Measurements from ENCODE around the gene CFLAR. TPM values are rescaled to one million over a fixed set of nuclear protein-coding genes. Genes with fewer than 3 reads are reported as not detected.

Gene CFLAR
- total RNA-seq, 1 donor from 2014 or later = 11.4 TPM

DNA sequence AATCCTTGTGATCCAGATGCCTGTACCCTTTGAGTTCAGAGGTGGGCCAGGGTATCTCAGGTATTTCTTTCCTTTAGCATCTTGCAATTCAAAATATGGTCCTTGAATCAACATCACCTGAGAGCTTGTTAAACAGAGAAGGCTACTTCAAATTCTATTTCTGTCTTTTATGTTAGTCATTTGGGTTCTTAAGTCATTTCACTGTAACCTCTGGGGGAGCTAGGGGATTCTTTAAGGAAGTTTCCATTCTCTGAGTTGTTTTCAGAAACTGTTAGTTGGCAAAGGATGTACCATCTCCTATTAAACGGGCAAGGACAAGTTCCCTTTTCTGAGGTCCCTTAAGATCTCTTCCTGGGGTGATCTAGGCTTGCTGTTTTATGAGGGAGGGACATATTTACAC, 16.6 kb downstream of the CFLAR start:
- Histone ChIP-seq H2AFZ (replicated peaks) (no peak overlapping the region), H3K27me3 (no peaks in the 10 kb centered on the region), H4K20me1 (ENCODE audit: low read depth) (no peaks in the 10 kb centered on the region), H3K79me2 (ENCODE audit: low read depth) (no peaks in the 10 kb centered on the region), H3K9me3 (ENCODE audit: low read depth) (no peaks in the 10 kb centered on the region), H3K4me2 (no peak overlapping the region), H3K4me3 (no peak overlapping the region), H3K4me1 (peaks cover 6% of the 10 kb centered on the region), H3F3A (ENCODE audit: low read depth) (no peaks in the 10 kb centered on the region), H3K9ac (no peak overlapping the region), H3K27ac (no peak overlapping the region), H3K36me3 (no peaks in the 10 kb centered on the region)
- no peak overlapping the region for H3K27ac Mint-ChIP-seq
- DNase-seq (ENCODE audit: low spot score) = no peak
- no peaks in the 10 kb centered on the region for H3K27me3 Mint-ChIP-seq (ENCODE audit: insufficient read depth, low read depth)
- H3K4me3 Mint-ChIP-seq = no peak overlapping the region
- TF ChIP-seq EZH2phosphoT487 (IDR thresholded peaks at IDR 0.05) (no peak), EZH2 (IDR thresholded peaks at IDR 0.05) (no peak)
- TF ChIP-seq, protein P1, sequence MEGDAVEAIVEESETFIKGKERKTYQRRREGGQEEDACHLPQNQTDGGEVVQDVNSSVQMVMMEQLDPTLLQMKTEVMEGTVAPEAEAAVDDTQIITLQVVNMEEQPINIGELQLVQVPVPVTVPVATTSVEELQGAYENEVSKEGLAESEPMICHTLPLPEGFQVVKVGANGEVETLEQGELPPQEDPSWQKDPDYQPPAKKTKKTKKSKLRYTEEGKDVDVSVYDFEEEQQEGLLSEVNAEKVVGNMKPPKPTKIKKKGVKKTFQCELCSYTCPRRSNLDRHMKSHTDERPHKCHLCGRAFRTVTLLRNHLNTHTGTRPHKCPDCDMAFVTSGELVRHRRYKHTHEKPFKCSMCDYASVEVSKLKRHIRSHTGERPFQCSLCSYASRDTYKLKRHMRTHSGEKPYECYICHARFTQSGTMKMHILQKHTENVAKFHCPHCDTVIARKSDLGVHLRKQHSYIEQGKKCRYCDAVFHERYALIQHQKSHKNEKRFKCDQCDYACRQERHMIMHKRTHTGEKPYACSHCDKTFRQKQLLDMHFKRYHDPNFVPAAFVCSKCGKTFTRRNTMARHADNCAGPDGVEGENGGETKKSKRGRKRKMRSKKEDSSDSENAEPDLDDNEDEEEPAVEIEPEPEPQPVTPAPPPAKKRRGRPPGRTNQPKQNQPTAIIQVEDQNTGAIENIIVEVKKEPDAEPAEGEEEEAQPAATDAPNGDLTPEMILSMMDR (IDR thresholded peaks at IDR 0.05) = no peak
- H3K36me3 Mint-ChIP-seq = no peaks in the 10 kb centered on the region
- H3K9me3 Mint-ChIP-seq = no peaks in the 10 kb centered on the region
- peaks cover 9% of the 10 kb centered on the region for H3K4me1 Mint-ChIP-seq

DNA sequence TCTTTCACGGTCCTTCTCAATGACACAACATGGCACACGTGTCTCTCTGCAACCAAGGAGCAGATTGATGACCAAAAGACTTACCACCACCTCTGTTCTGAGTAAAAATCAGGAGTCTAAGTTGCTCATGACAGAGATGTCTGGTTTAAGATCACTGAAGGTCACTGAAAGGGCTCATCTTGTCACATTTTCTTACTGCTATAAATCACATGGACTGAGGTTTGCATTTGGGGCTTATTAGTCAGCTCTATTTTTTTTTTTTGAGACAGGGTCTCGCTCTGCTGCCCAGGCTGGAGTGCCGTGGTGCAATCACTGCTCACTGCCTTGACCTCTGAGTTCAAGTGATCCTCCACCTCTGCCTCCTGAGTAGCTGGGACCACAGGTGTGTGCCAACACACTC, 19.4 kb downstream of the CFLAR start:
- no peaks in the 10 kb centered on the region for H3K36me3 ChIP-seq
- no peaks in the 10 kb centered on the region for H4K20me1 ChIP-seq (ENCODE audit: low read depth)
- Mint-ChIP-seq H3K4me3 (no peak overlapping the region), H3K36me3 (no peaks in the 10 kb centered on the region), H3K27me3 (ENCODE audit: insufficient read depth, low read depth) (peaks cover 2% of the 10 kb centered on the region), H3K4me1 (peaks cover 11% of the 10 kb centered on the region), H3K9me3 (peaks cover 2% of the 10 kb centered on the region), H3K27ac (no peak overlapping the region)
- no peaks in the 10 kb centered on the region for H3K79me2 ChIP-seq (ENCODE audit: low read depth)
- H3K4me2 ChIP-seq = no peak overlapping the region
- H3K9me3 ChIP-seq (ENCODE audit: low read depth) = no peaks in the 10 kb centered on the region
- no peak overlapping the region for H3K9ac ChIP-seq
- H3F3A ChIP-seq (ENCODE audit: low read depth) = no peaks in the 10 kb centered on the region
- H3K27ac ChIP-seq = no peak overlapping the region
- TF ChIP-seq, protein P1 (IDR thresholded peaks at IDR 0.05) = no peak
- TF ChIP-seq EZH2phosphoT487 (IDR thresholded peaks at IDR 0.05) (no peak), EZH2 (IDR thresholded peaks at IDR 0.05) (no peak)
- no peak overlapping the region for H2AFZ ChIP-seq (replicated peaks)
- DNase-seq (ENCODE audit: low spot score) = no peak
- peaks cover 3% of the 10 kb centered on the region for H3K27me3 ChIP-seq
- H3K4me1 ChIP-seq = peaks cover 5% of the 10 kb centered on the region
- H3K4me3 ChIP-seq = no peak overlapping the region

DNA sequence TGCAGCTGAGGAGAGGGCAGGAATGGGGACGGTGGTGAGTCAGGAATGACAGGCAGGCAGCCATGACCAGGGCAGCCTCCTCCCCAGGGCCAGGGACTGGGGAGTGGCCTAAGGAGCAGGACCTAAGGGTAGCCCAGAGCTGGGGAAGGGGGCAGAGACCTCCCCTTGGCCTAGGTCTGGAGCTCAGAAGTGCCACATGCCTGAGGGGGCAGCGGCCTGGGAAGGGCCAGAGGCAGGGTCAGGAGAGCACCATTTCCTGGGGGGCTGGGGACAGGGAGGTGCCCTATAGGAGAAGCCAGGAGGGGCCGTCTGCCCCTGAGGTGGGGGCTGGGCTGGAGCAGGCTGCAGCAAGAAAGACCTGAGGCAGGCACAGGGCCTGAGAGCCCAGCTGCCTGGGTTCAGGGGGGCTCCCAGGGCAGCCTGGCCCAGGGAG, 20.9 kb downstream of the CFLAR start:
- H3K9ac ChIP-seq = no peak overlapping the region
- H3K36me3 ChIP-seq = no peaks in the 10 kb centered on the region
- H3K4me1 ChIP-seq = peaks cover 5% of the 10 kb centered on the region
- H3K9me3 ChIP-seq (ENCODE audit: low read depth) = no peaks in the 10 kb centered on the region
- H3K27me3 ChIP-seq = peaks cover 4% of the 10 kb centered on the region
- no peaks in the 10 kb centered on the region for H3K79me2 ChIP-seq (ENCODE audit: low read depth)
- no peak overlapping the region for H3K27ac ChIP-seq
- Mint-ChIP-seq H3K36me3 (no peaks in the 10 kb centered on the region), H3K4me3 (no peak overlapping the region), H3K27ac (no peak overlapping the region), H3K9me3 (peaks cover 2% of the 10 kb centered on the region), H3K4me1 (peaks cover 11% of the 10 kb centered on the region), H3K27me3 (ENCODE audit: insufficient read depth, low read depth) (peaks cover 2% of the 10 kb centered on the region)
- H3K4me3 ChIP-seq = no peak overlapping the region
- DNase-seq (ENCODE audit: low spot score) = no peak
- no peaks in the 10 kb centered on the region for H4K20me1 ChIP-seq (ENCODE audit: low read depth)
- no peak overlapping the region for H2AFZ ChIP-seq (replicated peaks)
- TF ChIP-seq, protein P1 (IDR thresholded peaks at IDR 0.05) = no peak
- TF ChIP-seq EZH2 (IDR thresholded peaks at IDR 0.05) = no peak
- no peak for TF ChIP-seq EZH2phosphoT487 (IDR thresholded peaks at IDR 0.05)
- H3F3A ChIP-seq (ENCODE audit: low read depth) = no peaks in the 10 kb centered on the region
- H3K4me2 ChIP-seq = no peak overlapping the region
